Choroid plexus epithelial cell (primary cell): ENCODE results near the gene BAHD1.

Source experiments
- DNase-seq: peaks from one replicate; pipeline ENCODE4 v3.0.0-alpha.2; 2010; ENCODE audit warnings: low read depth
- H3K4me3 ChIP-seq: 2 replicates; pipeline ENCODE4 v1.5.1; 2011; ENCODE audit warnings: low read depth, mild to moderate bottlenecking, control low read depth, low read length, moderate library complexity
- CTCF ChIP-seq: conservative IDR thresholded peaks from 2 replicates; pipeline ENCODE4 v1.5.1; 2011; ENCODE audit warnings: low read depth, mild to moderate bottlenecking, control low read depth, inconsistent platforms, low read length, moderate library complexity

Gene BAHD1

DNA sequence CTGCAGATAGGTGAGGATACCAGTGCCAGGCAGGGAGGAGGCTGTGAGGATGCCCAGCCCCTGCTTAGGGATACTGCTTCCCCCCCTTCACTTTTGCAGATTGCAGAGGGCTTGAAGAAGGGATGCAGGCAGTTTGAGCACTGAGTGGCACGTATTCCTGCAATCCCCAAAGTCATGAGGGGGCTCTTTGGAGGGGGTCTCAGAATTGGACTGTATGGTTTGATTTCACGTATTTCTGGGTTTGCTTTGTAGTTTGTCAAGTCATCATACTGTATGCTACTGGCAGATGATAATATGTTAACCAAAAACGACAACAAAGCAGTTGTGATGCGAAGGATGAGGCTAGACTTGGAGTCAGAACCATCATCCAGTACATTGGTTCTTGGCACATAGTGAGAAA lies 58.1 kb downstream of the BAHD1 start:
- no peak for TF ChIP-seq CTCF
- DNase-seq = no peak
- H3K4me3 ChIP-seq = no peak overlapping the region

- no peak overlapping the region for H3K4me3 ChIP-seq
- TF ChIP-seq CTCF = no peak
- DNase-seq = no peak
These were observed 59.2 kb downstream of the BAHD1 start for GRCh38 chr15:40499931-40500330.

DNA sequence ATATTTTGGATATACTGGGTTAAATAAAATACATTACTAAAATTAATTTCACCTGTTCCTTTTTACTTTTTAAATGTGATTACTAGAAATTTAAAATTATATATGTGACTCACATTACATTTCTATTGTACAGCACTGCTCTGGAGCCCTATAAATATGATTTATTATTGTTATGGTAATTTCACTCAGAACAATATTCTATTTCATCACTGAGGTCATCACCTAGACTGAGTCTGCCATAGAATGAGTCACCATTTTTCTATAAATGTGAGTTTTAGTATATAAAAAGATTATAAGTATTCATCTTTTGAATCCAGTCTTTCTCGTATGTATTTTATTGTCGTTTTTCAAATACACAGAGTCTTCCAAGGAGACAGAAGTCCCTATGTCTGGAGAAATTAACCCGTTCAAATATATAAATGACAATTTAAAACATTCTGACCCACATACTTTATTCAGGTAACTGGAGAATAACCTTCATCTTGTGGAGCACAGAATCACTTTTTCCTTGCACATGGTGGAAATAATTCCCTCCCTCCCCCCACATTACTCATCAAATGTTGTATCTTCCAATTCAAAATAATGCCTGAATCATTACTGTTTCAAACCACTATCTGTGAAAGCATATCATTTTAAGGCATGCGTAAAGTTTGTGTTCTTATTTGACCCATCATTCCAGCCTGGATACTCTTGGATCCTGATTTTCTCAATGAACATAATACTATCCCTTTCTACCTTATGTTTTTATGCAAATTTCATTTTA lies 60.0 kb downstream of the BAHD1 start:
- no peak for TF ChIP-seq CTCF
- DNase-seq = no peak
- no peak overlapping the region for H3K4me3 ChIP-seq

- no peak for TF ChIP-seq CTCF
- no peak for DNase-seq
- H3K4me3 ChIP-seq = no peak overlapping the region
These were observed 60.7 kb downstream of the BAHD1 start for GRCh38 chr15:40501487-40501886.

DNA sequence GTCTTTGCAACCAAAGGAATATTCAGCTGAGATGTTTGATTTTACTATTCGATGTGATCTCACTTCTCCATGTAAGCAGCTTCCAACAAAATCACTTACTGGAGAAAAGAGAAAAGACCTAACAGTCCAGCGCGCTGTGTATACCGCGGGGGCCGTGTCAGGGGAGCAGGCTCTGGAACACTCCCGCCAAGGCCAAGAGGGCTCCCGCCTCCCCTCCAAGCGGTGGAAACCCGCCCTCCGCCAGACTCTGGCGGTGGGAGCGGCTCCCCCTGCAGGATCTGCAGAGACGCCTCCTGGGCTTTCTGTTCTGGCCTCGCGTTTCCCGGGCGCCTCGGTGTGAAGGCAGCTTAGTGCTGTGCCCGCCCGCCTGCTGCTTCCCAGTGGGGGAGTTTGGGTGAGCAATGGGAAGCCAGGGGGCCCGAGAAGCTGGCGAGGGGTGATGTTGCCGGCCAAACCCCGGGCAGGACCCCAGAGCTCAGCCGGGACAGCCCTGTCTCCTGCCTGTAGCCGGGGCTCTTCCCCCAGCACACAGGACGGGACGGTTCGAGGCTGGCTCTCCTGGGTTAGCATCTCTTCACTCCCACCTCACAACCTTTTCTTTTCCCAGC lies 66.3 kb downstream of the BAHD1 start:
- H3K4me3 ChIP-seq = peak overlapping the region; percentile 34
- TF ChIP-seq CTCF = peak; percentile 87
- DNase-seq = peak; percentile 76

GRCh38 chr15:40508216-40508615 lies 67.5 kb downstream of the BAHD1 start:
- H3K4me3 ChIP-seq = no peak overlapping the region
- no peak for DNase-seq
- TF ChIP-seq CTCF = no peak

- no peak overlapping the region for H3K4me3 ChIP-seq
- DNase-seq = peak; percentile 59
- TF ChIP-seq CTCF = no peak
These were observed 69.4 kb downstream of the BAHD1 start for GRCh38 chr15:40510201-40510600.
